ENCODE results near the gene PRKCB. TPM values are rescaled to one million over a fixed set of nuclear protein-coding genes. Genes with fewer than 3 reads are reported as not detected.

The PRKCB gene
- total RNA-seq, 1 experiment from 2014 or later: 0.89 TPM

DNA sequence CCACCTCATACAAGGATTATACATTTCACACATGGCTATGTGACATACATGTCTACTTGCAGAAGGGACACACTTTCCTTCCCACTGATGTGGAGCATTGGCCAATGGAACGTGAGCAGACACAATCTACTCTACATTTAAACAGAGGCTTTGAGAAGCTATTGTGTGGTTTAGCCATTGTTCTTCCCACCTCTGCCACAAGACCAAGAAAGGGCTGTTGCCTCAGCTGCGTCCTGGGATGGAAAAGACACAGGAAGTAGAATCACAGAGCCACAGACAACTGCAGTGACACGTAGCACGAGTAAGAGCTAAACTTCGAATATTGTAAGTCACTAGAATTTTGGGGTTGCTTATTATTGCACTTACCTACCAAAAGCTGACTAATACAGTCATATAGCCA, 33.3 kb downstream of the PRKCB start:
- no peaks in the 10 kb centered on the region for H3K79me2 ChIP-seq (ENCODE audit: insufficient read depth, low read length)
- no peaks in the 10 kb centered on the region for H3K9me3 ChIP-seq (ENCODE audit: control insufficient read depth in 1 of 2, insufficient read depth in 1 of 2, low read depth in 1 of 2, low read length in 2 of 2)
- H3K9ac ChIP-seq (ENCODE audit: low read length): no peak overlapping the region
- no peak overlapping the region for H3K4me2 ChIP-seq (ENCODE audit: low read length)
- BruUV-seq (replicated peaks): no TSS peak
- H2AFZ ChIP-seq (ENCODE audit: low read depth, low read length, poor library complexity, severe bottlenecking): no peak overlapping the region
- no peaks in the 10 kb centered on the region for H3K9me2 ChIP-seq (ENCODE audit: insufficient read depth)
- intact Hi-C loops (cut with micrococcal nuclease): no loop called here
- H3K36me3 ChIP-seq (ENCODE audit: control insufficient read depth in 1 of 2, insufficient read depth in 2 of 2, low read length in 2 of 2): no peaks in the 10 kb centered on the region
- DNase-seq (ENCODE audit: low read depth, low spot score) (no peak), ATAC-seq (no peak)
- TF ChIP-seq EGR1 (IDR thresholded peaks at IDR 0.05; ENCODE audit: low read depth) (no peak), EZH2phosphoT487 (IDR thresholded peaks at IDR 0.05; ENCODE audit: borderline replicate concordance) (no peak), POLR2A (IDR thresholded peaks at IDR 0.05; ENCODE audit: borderline replicate concordance, extremely low read depth, insufficient read depth, insufficient read length) (no peak)
- TF ChIP-seq, protein P1, sequence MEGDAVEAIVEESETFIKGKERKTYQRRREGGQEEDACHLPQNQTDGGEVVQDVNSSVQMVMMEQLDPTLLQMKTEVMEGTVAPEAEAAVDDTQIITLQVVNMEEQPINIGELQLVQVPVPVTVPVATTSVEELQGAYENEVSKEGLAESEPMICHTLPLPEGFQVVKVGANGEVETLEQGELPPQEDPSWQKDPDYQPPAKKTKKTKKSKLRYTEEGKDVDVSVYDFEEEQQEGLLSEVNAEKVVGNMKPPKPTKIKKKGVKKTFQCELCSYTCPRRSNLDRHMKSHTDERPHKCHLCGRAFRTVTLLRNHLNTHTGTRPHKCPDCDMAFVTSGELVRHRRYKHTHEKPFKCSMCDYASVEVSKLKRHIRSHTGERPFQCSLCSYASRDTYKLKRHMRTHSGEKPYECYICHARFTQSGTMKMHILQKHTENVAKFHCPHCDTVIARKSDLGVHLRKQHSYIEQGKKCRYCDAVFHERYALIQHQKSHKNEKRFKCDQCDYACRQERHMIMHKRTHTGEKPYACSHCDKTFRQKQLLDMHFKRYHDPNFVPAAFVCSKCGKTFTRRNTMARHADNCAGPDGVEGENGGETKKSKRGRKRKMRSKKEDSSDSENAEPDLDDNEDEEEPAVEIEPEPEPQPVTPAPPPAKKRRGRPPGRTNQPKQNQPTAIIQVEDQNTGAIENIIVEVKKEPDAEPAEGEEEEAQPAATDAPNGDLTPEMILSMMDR (IDR thresholded peaks at IDR 0.05 in 2 of 3, conservative IDR thresholded peaks at IDR 0.05 in 1 of 3; ENCODE audit: borderline replicate concordance in 1 of 3, insufficient read depth in 1 of 3, low read depth in 2 of 3, low read length in 2 of 3): no peak
- H4K20me1 ChIP-seq (ENCODE audit: insufficient read depth): no peaks in the 10 kb centered on the region
- no peak overlapping the region for H3K27ac ChIP-seq (ENCODE audit: low read depth, low read length)
- no peaks in the 10 kb centered on the region for H3K4me1 ChIP-seq (ENCODE audit: control insufficient read depth in 1 of 2, insufficient read depth in 2 of 2, low read length in 2 of 2)
- RAD21 ChIA-PET (ENCODE audit: low non-redundant PET in 1 of 2, low total read pairs in 2 of 2, uncharacterized antibody in 2 of 2, unreplicated experiment in 2 of 2): no interaction called here
- no peak overlapping the region for H3K4me3 ChIP-seq (replicated peaks in 1 of 2; ENCODE audit: low read depth in 1 of 2, low read length in 2 of 2)
- POLR2A ChIA-PET: no interaction called here
- H3K27me3 ChIP-seq (ENCODE audit: insufficient read depth, low read length): peaks cover 35% of the 10 kb centered on the region
- CTCF ChIA-PET: no interaction called here

DNA sequence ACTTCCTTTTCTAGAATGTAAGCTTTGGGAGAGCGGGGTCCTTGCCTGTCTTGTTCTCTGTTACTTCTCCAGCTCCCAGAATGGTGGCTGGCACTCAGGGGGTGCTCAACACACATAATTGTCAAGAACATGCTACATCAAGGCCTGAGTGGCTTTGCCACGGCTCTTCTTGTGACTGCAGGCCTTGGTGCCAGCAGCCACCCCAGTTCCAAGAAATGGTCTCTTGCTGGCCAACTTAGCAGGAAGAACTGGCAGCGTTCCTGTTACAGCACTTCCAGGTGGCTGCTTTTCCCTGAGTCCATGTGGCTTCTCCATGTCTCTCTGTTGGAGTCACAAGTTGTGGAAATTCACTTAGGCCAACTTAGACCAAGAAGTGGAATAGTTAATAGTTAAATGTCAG, 36.1 kb downstream of the PRKCB start:
- no peak for ATAC-seq
- H3K79me2 ChIP-seq (ENCODE audit: insufficient read depth, low read length): no peaks in the 10 kb centered on the region
- intact Hi-C loops (cut with micrococcal nuclease): no loop called here

More for the DNA sequence above, 36.1 kb downstream of the PRKCB start:
- H3K4me2 ChIP-seq (ENCODE audit: low read length): no peak overlapping the region
- no peak overlapping the region for H2AFZ ChIP-seq (ENCODE audit: low read depth, low read length, poor library complexity, severe bottlenecking)
- H3K9ac ChIP-seq (ENCODE audit: low read length): no peak overlapping the region
- ChIA-PET RAD21 (ENCODE audit: low non-redundant PET in 1 of 2, low total read pairs in 2 of 2, uncharacterized antibody in 2 of 2, unreplicated experiment in 2 of 2) (no interaction called here), CTCF (no interaction called here), POLR2A (no interaction called here)
- H3K9me3 ChIP-seq (ENCODE audit: control insufficient read depth in 1 of 2, insufficient read depth in 1 of 2, low read depth in 1 of 2, low read length in 2 of 2): no peaks in the 10 kb centered on the region
- no peaks in the 10 kb centered on the region for H3K9me2 ChIP-seq (ENCODE audit: insufficient read depth)
- DNase-seq (ENCODE audit: low read depth, low spot score): no peak
- no peak overlapping the region for H3K27ac ChIP-seq (ENCODE audit: low read depth, low read length)
- H3K36me3 ChIP-seq (ENCODE audit: control insufficient read depth in 1 of 2, insufficient read depth in 2 of 2, low read length in 2 of 2): no peaks in the 10 kb centered on the region
- no peaks in the 10 kb centered on the region for H3K4me1 ChIP-seq (ENCODE audit: control insufficient read depth in 1 of 2, insufficient read depth in 2 of 2, low read length in 2 of 2)
- no TSS peak for BruUV-seq (replicated peaks)
- no peaks in the 10 kb centered on the region for H4K20me1 ChIP-seq (ENCODE audit: insufficient read depth)
- no peak overlapping the region for H3K4me3 ChIP-seq (replicated peaks in 1 of 2; ENCODE audit: low read depth in 1 of 2, low read length in 2 of 2)
- TF ChIP-seq EGR1 (IDR thresholded peaks at IDR 0.05; ENCODE audit: low read depth): no peak
- no peak for TF ChIP-seq EZH2 (IDR thresholded peaks at IDR 0.05)
- TF ChIP-seq, protein P2, sequence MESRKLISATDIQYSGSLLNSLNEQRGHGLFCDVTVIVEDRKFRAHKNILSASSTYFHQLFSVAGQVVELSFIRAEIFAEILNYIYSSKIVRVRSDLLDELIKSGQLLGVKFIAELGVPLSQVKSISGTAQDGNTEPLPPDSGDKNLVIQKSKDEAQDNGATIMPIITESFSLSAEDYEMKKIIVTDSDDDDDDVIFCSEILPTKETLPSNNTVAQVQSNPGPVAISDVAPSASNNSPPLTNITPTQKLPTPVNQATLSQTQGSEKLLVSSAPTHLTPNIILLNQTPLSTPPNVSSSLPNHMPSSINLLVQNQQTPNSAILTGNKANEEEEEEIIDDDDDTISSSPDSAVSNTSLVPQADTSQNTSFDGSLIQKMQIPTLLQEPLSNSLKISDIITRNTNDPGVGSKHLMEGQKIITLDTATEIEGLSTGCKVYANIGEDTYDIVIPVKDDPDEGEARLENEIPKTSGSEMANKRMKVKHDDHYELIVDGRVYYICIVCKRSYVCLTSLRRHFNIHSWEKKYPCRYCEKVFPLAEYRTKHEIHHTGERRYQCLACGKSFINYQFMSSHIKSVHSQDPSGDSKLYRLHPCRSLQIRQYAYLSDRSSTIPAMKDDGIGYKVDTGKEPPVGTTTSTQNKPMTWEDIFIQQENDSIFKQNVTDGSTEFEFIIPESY (IDR thresholded peaks at IDR 0.05; ENCODE audit: extremely low read depth, insufficient replicate concordance, low read length): no peak
- no peak for TF ChIP-seq POLR2A (IDR thresholded peaks at IDR 0.05; ENCODE audit: borderline replicate concordance, extremely low read depth, insufficient read depth, insufficient read length)
- TF ChIP-seq EZH2phosphoT487 (IDR thresholded peaks at IDR 0.05; ENCODE audit: borderline replicate concordance): no peak
- no peak for TF ChIP-seq POLR2AphosphoS5 (IDR thresholded peaks at IDR 0.05; ENCODE audit: low read depth, low read length)
- TF ChIP-seq, protein P3, sequence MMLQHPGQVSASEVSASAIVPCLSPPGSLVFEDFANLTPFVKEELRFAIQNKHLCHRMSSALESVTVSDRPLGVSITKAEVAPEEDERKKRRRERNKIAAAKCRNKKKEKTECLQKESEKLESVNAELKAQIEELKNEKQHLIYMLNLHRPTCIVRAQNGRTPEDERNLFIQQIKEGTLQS (IDR thresholded peaks at IDR 0.05): no peak
- H3K27me3 ChIP-seq (ENCODE audit: insufficient read depth, low read length): peaks cover 40% of the 10 kb centered on the region

Data from HCT116 (cell line).